ENCODE measurements around the gene SPATA31C1.
"Not testable (repeated sequence)": the region's sequence is repeated elsewhere in the genome, so short reads cannot be mapped to it uniquely, and the experiment has no call there.

The SPATA31C1 gene

GRCh38 chr9:87894998-87895625, 22.6 kb upstream of the SPATA31C1 start:
- Mint-ChIP-seq H3K4me1 (ENCODE audit: low read depth) (no peaks in the 10 kb centered on the region), H3K27ac (no peak overlapping the region), H3K36me3 (ENCODE audit: low read depth) (no peaks in the 10 kb centered on the region), H3K4me3 (no peak overlapping the region), H3K27me3 (peaks cover 41% of the 10 kb centered on the region), H3K9me3 (peaks cover 4% of the 10 kb centered on the region)
- no peak for DNase-seq

- peaks cover 55% of the 10 kb centered on the region for H3K27me3 Mint-ChIP-seq
- no peak overlapping the region for H3K27ac Mint-ChIP-seq
- H3K4me3 Mint-ChIP-seq = no peak overlapping the region
- no peak for DNase-seq
- no peaks in the 10 kb centered on the region for H3K36me3 Mint-ChIP-seq (ENCODE audit: low read depth)
- peaks cover 8% of the 10 kb centered on the region for H3K9me3 Mint-ChIP-seq
- no peaks in the 10 kb centered on the region for H3K4me1 Mint-ChIP-seq (ENCODE audit: low read depth)
These were observed 20.9 kb upstream of the SPATA31C1 start for GRCh38 chr9:87896891-87897290.

- no peaks in the 10 kb centered on the region for H3K4me1 Mint-ChIP-seq (ENCODE audit: low read depth)
- H3K27me3 Mint-ChIP-seq = peaks cover 58% of the 10 kb centered on the region
- H3K4me3 Mint-ChIP-seq = no peak overlapping the region
- no peak for DNase-seq
- no peaks in the 10 kb centered on the region for H3K36me3 Mint-ChIP-seq (ENCODE audit: low read depth)
- no peak overlapping the region for H3K27ac Mint-ChIP-seq
- H3K9me3 Mint-ChIP-seq = peaks cover 10% of the 10 kb centered on the region
These were observed 19.6 kb upstream of the SPATA31C1 start for GRCh38 chr9:87898151-87898550.

GRCh38 chr9:87902371-87902770, 15.4 kb upstream of the SPATA31C1 start:
- DNase-seq; H3K4me1 Mint-ChIP-seq (ENCODE audit: low read depth); H3K27ac Mint-ChIP-seq; H3K36me3 Mint-ChIP-seq (ENCODE audit: low read depth); H3K4me3 Mint-ChIP-seq: not testable (repeated sequence)
- H3K9me3 Mint-ChIP-seq = peaks cover 16% of the 10 kb centered on the region
- peaks cover 36% of the 10 kb centered on the region for H3K27me3 Mint-ChIP-seq

GRCh38 chr9:87909310-87910041, 8.3 kb upstream of the SPATA31C1 start:
- Mint-ChIP-seq H3K27me3 (peaks cover 2% of the 10 kb centered on the region), H3K27ac (no peak overlapping the region), H3K4me1 (ENCODE audit: low read depth) (no peaks in the 10 kb centered on the region), H3K36me3 (ENCODE audit: low read depth) (no peaks in the 10 kb centered on the region), H3K4me3 (no peak overlapping the region), H3K9me3 (peaks cover 5% of the 10 kb centered on the region)
- DNase-seq = no peak

- Mint-ChIP-seq H3K4me1 (ENCODE audit: low read depth) (no peaks in the 10 kb centered on the region), H3K27me3 (peaks cover 2% of the 10 kb centered on the region), H3K9me3 (peaks cover 5% of the 10 kb centered on the region), H3K36me3 (ENCODE audit: low read depth) (no peaks in the 10 kb centered on the region), H3K4me3 (no peak overlapping the region), H3K27ac (no peak overlapping the region)
- DNase-seq = no peak
These were observed 6.9 kb upstream of the SPATA31C1 start for GRCh38 chr9:87910821-87911220.

GRCh38 chr9:87919013-87919412, 1.3 kb downstream of the SPATA31C1 start:
- H3K9me3 Mint-ChIP-seq; H3K36me3 Mint-ChIP-seq (ENCODE audit: low read depth); H3K4me3 Mint-ChIP-seq; H3K27ac Mint-ChIP-seq; DNase-seq; H3K4me1 Mint-ChIP-seq (ENCODE audit: low read depth); H3K27me3 Mint-ChIP-seq: not testable (repeated sequence)

- not testable (repeated sequence) for H3K9me3 Mint-ChIP-seq; H3K27me3 Mint-ChIP-seq; H3K4me1 Mint-ChIP-seq (ENCODE audit: low read depth); DNase-seq; H3K4me3 Mint-ChIP-seq; H3K27ac Mint-ChIP-seq; H3K36me3 Mint-ChIP-seq (ENCODE audit: low read depth)
These were observed 3.8 kb downstream of the SPATA31C1 start for GRCh38 chr9:87921561-87921960.

- DNase-seq; H3K36me3 Mint-ChIP-seq (ENCODE audit: low read depth); H3K4me1 Mint-ChIP-seq (ENCODE audit: low read depth); H3K27me3 Mint-ChIP-seq; H3K4me3 Mint-ChIP-seq; H3K27ac Mint-ChIP-seq; H3K9me3 Mint-ChIP-seq: not testable (repeated sequence)
These were observed 5.2 kb downstream of the SPATA31C1 start for GRCh38 chr9:87923012-87923411.

GRCh38 chr9:87924851-87925250, 7.1 kb downstream of the SPATA31C1 start:
- H3K4me3 Mint-ChIP-seq; H3K36me3 Mint-ChIP-seq (ENCODE audit: low read depth); H3K27ac Mint-ChIP-seq; H3K4me1 Mint-ChIP-seq (ENCODE audit: low read depth); DNase-seq; H3K9me3 Mint-ChIP-seq; H3K27me3 Mint-ChIP-seq: not testable (repeated sequence)

- H3K27me3 Mint-ChIP-seq; H3K36me3 Mint-ChIP-seq (ENCODE audit: low read depth); H3K4me3 Mint-ChIP-seq; H3K4me1 Mint-ChIP-seq (ENCODE audit: low read depth); H3K27ac Mint-ChIP-seq; DNase-seq; H3K9me3 Mint-ChIP-seq: not testable (repeated sequence)
These were observed 11.4 kb downstream of the SPATA31C1 start for GRCh38 chr9:87929152-87929551.

- not testable (repeated sequence) for H3K27ac Mint-ChIP-seq; H3K36me3 Mint-ChIP-seq (ENCODE audit: low read depth); DNase-seq; H3K9me3 Mint-ChIP-seq; H3K4me3 Mint-ChIP-seq; H3K4me1 Mint-ChIP-seq (ENCODE audit: low read depth)
- peaks cover 15% of the 10 kb centered on the region for H3K27me3 Mint-ChIP-seq
These were observed 16.7 kb downstream of the SPATA31C1 start for GRCh38 chr9:87934444-87934843.

GRCh38 chr9:87937352-87937751, 19.6 kb downstream of the SPATA31C1 start:
- H3K4me3 Mint-ChIP-seq; H3K27ac Mint-ChIP-seq; DNase-seq; H3K4me1 Mint-ChIP-seq (ENCODE audit: low read depth); H3K9me3 Mint-ChIP-seq; H3K36me3 Mint-ChIP-seq (ENCODE audit: low read depth): not testable (repeated sequence)
- H3K27me3 Mint-ChIP-seq = peaks cover 15% of the 10 kb centered on the region

GRCh38 chr9:87937918-87938317, 20.2 kb downstream of the SPATA31C1 start:
- H3K9me3 Mint-ChIP-seq; DNase-seq; H3K36me3 Mint-ChIP-seq (ENCODE audit: low read depth); H3K4me3 Mint-ChIP-seq; H3K27ac Mint-ChIP-seq; H3K4me1 Mint-ChIP-seq (ENCODE audit: low read depth): not testable (repeated sequence)
- peaks cover 15% of the 10 kb centered on the region for H3K27me3 Mint-ChIP-seq

- not testable (repeated sequence) for H3K4me1 Mint-ChIP-seq (ENCODE audit: low read depth); H3K27ac Mint-ChIP-seq; H3K4me3 Mint-ChIP-seq; H3K9me3 Mint-ChIP-seq; H3K36me3 Mint-ChIP-seq (ENCODE audit: low read depth); DNase-seq
- peaks cover 15% of the 10 kb centered on the region for H3K27me3 Mint-ChIP-seq
These were observed 20.6 kb downstream of the SPATA31C1 start for GRCh38 chr9:87938336-87938735.
